Coronary artery (tissue), 2 donors: ENCODE results near the gene SLC6A6.

ENCODE experiments used
- DNase-seq: peaks from one replicate; pipeline ENCODE4 v3.0.0-alpha.2; 2017; ENCODE audit warnings: low spot score
- H3K27ac ChIP-seq, 2 donors: fragments of 200-600 bp; sonication (generic); one replicate each; pipeline ENCODE4 v1.5.1; 2016 to 2019
- H3K4me3 ChIP-seq: fragments of 200-600 bp; sonication (generic); 2 replicates; pipeline ENCODE4 v1.5.1; 2016; ENCODE audit warnings: mild to moderate bottlenecking, moderate library complexity
- TF ChIP-seq, protein P1 (sequence below): fragments of 200-600 bp; sonication (generic); IDR thresholded peaks from one replicate; pipeline ENCODE4 v1.5.1; 2019; ENCODE audit warnings: antibody characterized with exemption

The SLC6A6 gene

DNA sequence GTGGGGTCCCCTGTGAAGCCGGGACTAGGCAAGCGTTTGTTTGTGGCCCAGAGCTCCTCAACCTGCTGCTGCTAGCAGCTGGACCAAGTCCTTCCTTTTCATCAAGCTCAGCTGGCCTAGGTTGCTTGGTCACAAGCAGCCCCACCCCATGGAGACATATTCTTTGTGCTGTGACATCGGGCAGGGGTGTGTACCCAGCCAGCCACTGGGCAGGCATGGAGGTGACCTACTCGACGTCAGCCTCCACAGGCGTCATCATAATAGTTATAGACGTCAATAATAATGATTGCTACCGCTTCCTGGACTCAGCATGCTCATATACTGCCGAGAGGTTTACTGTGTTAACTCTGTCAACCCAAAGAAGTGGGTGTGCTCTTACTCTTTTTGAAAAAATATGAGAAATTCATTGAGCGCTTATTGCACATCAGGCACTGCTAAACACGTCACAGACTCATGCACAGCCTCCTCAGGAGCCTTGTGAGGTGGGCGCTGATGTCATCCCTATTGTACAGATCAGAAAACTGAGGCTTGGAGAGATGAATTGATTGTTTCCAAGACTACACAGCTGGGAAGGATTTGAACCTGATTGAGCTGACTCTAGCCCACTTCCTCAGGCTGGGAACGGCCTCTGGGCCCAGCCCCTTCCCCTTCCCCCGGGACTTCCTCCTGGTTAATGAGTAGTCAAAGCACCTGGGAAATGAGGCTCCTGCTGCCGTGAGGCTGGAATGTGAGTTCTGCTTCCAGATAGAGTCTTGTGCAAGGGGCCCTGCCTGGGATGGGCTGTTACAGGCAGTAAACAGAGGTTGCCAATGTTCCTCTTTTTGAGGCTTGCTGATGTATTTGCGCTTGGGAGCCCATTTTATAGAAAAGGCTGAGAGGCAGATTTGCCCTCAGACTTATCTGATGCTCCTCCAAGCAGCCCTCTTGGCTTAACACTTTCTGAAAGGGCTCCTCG is 16.2 kb downstream of the SLC6A6 start:
- no peak for DNase-seq
- H3K27ac ChIP-seq = no peak overlapping the region
- H3K4me3 ChIP-seq = no peak overlapping the region
- TF ChIP-seq, protein P1, sequence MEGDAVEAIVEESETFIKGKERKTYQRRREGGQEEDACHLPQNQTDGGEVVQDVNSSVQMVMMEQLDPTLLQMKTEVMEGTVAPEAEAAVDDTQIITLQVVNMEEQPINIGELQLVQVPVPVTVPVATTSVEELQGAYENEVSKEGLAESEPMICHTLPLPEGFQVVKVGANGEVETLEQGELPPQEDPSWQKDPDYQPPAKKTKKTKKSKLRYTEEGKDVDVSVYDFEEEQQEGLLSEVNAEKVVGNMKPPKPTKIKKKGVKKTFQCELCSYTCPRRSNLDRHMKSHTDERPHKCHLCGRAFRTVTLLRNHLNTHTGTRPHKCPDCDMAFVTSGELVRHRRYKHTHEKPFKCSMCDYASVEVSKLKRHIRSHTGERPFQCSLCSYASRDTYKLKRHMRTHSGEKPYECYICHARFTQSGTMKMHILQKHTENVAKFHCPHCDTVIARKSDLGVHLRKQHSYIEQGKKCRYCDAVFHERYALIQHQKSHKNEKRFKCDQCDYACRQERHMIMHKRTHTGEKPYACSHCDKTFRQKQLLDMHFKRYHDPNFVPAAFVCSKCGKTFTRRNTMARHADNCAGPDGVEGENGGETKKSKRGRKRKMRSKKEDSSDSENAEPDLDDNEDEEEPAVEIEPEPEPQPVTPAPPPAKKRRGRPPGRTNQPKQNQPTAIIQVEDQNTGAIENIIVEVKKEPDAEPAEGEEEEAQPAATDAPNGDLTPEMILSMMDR = no peak

DNA sequence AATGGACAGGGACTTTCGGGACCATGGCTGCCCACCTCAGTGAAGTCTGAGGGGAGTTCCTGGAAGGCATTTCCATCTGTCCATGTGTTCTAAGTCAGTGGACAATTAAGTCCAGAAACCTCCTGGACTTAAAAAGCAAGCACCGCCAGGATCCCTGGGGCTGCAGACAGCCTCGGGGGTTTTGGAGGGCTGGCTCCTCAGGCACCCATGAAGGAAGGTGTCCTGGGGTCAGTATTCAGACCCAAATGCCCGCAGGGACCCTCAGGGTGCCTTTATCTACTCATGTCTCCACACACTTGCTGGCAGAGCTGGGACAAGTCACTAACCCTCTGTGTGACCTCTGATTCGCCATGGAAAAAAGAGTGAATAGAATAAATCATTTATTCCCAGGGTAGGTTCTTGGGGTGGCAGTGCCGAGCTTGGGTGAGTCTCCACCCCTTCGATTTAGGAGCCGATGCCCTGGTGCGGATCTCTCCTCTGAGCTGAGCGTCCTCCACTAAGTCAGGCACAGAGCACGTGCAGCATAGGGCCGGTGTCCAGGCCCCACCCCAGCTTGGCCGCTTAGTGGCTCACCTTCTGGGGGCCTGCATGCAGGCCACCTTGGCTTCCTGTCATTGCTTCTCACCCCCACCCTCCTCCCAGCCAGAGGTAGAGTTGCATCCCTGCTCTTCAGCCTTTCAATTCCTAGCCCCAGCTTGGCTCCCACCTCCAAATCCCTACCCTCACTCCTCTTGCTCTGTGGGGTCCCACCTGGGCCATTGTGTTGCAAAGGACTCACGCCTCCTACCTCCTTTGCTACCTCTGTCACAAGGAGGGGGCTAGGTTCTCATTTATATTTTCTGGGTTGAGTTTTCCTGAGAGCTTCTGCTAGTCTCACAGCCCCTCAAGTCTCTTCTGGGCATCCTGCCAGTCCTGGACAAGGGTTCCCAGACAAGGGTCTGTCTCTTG is 19.9 kb downstream of the SLC6A6 start:
- no peak for DNase-seq
- TF ChIP-seq, protein P1 = no peak
- no peak overlapping the region for H3K27ac ChIP-seq
- no peak overlapping the region for H3K4me3 ChIP-seq

DNA sequence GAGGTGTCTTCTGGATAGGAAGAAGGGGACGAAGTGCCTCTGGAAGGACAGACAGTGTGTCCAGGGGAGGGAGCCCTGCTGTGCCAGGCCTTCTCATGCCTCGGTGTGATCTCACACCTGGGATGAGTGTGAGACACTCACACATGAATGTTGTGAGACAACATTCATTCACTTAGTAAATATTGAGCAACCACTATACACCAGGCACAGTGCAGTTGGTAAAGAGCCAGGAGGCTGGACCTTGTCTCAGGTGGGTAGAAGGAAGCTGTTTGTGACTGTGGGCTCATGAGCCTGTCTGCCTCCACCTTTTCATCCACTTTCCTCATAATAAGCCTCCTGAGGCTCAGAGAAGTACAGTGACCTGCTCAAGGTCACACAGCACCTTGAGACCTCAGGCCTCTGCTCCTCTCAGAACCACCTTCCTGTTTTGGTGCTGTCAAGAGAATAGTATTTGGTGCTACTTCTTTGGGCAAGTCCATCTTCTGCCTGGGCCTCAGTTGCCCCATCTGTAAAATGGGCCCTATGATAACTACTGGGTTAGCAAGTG is 20.9 kb downstream of the SLC6A6 start:
- no peak for DNase-seq
- Histone ChIP-seq H3K27ac (no peak overlapping the region), H3K4me3 (no peak overlapping the region)
- TF ChIP-seq, protein P1 = no peak

- TF ChIP-seq, protein P1 = no peak
- H3K27ac ChIP-seq = no peak overlapping the region
Measured at GRCh38 chr3:14423963-14424362, 21.6 kb downstream of the SLC6A6 start.

GRCh38 chr3:14424711-14425580 is 22.5 kb downstream of the SLC6A6 start:
- DNase-seq = no peak
- TF ChIP-seq, protein P1 = no peak
- H3K27ac ChIP-seq = no peak overlapping the region

More at GRCh38 chr3:14423963-14424362, 21.6 kb downstream of the SLC6A6 start:
- H3K4me3 ChIP-seq = no peak overlapping the region
- DNase-seq = no peak

GRCh38 chr3:14425581-14426304 is 23.3 kb downstream of the SLC6A6 start:
- H3K27ac ChIP-seq = no peak overlapping the region
- TF ChIP-seq, protein P1 = no peak
- DNase-seq = no peak
- no peak overlapping the region for H3K4me3 ChIP-seq

More at GRCh38 chr3:14424711-14425580, 22.5 kb downstream of the SLC6A6 start:
- H3K4me3 ChIP-seq = no peak overlapping the region
